GM06990 (cell line): Measurements from ENCODE around the gene TAF13.

Source experiments
- DNase-seq: peaks from one replicate; pipeline ENCODE4 v3.0.0-alpha.2; 2011; ENCODE audit not compliant: insufficient read length; ENCODE audit errors: extremely low read depth
- H3K27me3 ChIP-seq: replicated peaks from 2 replicates; pipeline ENCODE4 v1.6.0; 2011; ENCODE audit warnings: low read length; ENCODE audit not compliant: control insufficient read depth, insufficient read depth
- H3K36me3 ChIP-seq: 2 replicates; pipeline ENCODE4 v1.5.1; 2011; ENCODE audit warnings: low read length; ENCODE audit not compliant: control insufficient read depth, insufficient read depth
- H3K4me3 ChIP-seq: replicated peaks from 2 replicates; pipeline ENCODE4 v1.5.1; 2011; ENCODE audit warnings: low read depth, mild to moderate bottlenecking, control low read depth, low read length
- TF ChIP-seq, protein P1 (sequence below): IDR thresholded peaks from 2 replicates; pipeline ENCODE4 v1.5.1; 2011; ENCODE audit warnings: low read length, control low read depth, mild to moderate bottlenecking, inconsistent platforms; ENCODE audit not compliant: insufficient read depth, poor library complexity, severe bottlenecking

Gene TAF13

DNA sequence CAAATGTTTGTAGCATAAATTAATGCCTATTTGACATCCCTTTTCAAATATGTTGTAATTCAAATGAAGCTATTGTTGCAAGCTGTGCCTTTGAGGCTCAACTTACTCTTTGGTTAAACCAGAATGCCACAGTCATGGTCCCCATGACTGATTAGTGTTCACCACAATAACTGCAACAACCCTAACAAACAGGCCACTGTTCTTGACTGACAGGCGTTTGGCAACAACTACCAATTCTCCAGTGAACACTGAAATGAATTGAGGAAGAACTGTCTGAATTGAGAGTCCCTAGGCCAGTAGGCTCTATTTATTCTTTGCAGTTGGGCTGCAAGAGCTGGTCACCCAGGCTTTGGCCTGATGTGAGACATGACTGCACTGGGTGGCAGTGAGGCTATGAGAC, 8.1 kb upstream of the TAF13 start:
- Histone ChIP-seq H3K27me3 (no peaks in the 10 kb centered on the region), H3K4me3 (no peak overlapping the region), H3K36me3 (no peaks in the 10 kb centered on the region)
- TF ChIP-seq, protein P1, sequence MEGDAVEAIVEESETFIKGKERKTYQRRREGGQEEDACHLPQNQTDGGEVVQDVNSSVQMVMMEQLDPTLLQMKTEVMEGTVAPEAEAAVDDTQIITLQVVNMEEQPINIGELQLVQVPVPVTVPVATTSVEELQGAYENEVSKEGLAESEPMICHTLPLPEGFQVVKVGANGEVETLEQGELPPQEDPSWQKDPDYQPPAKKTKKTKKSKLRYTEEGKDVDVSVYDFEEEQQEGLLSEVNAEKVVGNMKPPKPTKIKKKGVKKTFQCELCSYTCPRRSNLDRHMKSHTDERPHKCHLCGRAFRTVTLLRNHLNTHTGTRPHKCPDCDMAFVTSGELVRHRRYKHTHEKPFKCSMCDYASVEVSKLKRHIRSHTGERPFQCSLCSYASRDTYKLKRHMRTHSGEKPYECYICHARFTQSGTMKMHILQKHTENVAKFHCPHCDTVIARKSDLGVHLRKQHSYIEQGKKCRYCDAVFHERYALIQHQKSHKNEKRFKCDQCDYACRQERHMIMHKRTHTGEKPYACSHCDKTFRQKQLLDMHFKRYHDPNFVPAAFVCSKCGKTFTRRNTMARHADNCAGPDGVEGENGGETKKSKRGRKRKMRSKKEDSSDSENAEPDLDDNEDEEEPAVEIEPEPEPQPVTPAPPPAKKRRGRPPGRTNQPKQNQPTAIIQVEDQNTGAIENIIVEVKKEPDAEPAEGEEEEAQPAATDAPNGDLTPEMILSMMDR, result no peak
- DNase-seq, result no peak

DNA sequence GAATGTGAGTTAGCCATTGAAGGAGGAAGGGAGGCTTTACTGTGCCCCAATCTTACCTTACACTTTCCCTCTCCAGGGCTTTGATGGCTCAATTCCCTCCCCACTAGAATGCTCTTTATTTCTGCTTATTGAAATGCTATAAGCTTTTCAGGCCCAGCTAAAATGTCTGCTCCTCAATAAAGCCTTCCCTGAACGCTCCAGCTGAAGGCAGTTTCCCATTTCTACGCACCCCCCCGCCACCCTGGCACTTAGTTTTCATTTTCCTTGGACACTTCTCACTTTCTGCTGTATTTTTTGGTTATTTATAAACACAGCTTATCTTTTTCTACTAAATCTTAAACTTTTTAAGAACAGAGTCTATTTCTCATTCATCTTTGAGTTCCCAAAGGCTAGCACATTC, 7.7 kb upstream of the TAF13 start:
- no peak for DNase-seq

DNA sequence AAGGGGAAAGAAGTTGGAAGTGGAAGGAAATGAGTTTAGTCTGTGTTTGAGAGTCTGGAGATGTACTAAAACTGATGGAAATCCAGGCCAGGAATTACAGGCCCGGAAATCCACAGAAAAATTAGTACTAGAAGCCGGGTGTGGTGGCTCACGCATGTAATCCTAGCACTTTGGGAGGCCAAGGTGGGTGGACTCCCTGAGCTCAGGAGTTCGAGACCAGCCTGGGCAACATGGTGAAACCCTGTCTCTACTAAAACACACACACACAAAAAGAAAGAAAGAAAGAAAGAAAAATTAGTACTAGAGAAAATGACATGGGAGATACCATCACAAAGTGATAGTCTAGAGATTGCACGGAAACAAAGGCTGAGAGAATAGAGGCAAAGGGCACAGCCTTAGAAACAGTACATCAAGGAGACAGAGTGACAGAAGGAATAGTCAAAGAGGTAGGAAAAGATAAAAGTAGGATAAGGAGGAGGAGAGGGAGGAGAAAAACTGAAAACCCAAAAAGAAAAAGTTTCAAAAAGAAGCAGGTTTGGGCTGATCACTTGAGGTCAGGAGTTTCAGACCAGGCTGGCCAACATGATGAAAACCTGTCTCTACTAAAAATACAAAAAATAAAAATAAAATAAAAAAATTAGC, 4.8 kb upstream of the TAF13 start:
- H3K36me3 ChIP-seq, result no peaks in the 10 kb centered on the region
- no peak for DNase-seq
- TF ChIP-seq, protein P1, result no peak
- H3K27me3 ChIP-seq, result no peaks in the 10 kb centered on the region
- H3K4me3 ChIP-seq, result no peak overlapping the region

More for the DNA sequence above, 7.7 kb upstream of the TAF13 start:
- H3K27me3 ChIP-seq, result no peaks in the 10 kb centered on the region
- no peak overlapping the region for H3K4me3 ChIP-seq
- no peaks in the 10 kb centered on the region for H3K36me3 ChIP-seq
- TF ChIP-seq, protein P1, result no peak

DNA sequence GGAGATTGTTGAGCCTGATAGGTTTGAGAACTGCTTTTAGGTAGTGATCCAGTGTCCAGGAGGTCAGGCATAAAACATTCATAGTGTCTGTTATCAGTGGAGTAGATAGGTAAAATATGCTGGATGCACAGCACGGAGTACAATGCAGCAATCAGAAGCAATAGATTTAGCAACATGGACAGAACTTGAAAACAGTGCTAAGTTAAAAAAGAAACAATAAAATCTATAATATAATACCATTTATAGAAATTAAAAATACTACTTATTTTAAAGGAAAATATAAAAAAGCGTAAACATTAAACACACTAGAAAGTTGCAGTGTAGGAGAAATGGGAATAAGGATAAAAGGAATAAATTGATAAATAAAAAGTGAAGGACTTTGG, 3.4 kb upstream of the TAF13 start:
- no peak for DNase-seq
- H3K36me3 ChIP-seq, result no peaks in the 10 kb centered on the region
- no peaks in the 10 kb centered on the region for H3K27me3 ChIP-seq
- H3K4me3 ChIP-seq, result no peak overlapping the region
- TF ChIP-seq, protein P1, result no peak

DNA sequence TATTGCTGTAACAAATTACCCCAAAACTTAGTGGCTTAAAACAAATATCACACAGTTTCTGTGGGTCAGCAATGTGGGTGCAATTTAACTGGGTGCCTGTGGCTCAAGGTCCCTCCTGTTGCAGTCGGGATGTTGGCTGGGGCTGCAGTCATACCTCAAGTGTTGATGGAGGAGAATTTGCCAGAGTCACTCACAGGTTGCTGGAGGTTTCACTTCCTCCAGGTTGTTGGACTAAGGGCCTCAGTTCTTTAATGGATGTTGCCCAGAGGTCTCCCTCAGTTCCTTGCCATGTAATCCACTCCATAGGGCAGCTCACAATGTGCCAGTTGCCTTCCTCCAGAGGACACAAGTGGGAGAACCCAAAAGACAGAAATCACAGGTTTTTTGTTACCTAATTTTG, 2.5 kb upstream of the TAF13 start:
- TF ChIP-seq, protein P1, result no peak
- DNase-seq, result no peak
- H3K27me3 ChIP-seq, result no peaks in the 10 kb centered on the region
- H3K4me3 ChIP-seq, result no peak overlapping the region
- no peaks in the 10 kb centered on the region; the same call in 1 of the 2 replicates for H3K36me3 ChIP-seq

DNA sequence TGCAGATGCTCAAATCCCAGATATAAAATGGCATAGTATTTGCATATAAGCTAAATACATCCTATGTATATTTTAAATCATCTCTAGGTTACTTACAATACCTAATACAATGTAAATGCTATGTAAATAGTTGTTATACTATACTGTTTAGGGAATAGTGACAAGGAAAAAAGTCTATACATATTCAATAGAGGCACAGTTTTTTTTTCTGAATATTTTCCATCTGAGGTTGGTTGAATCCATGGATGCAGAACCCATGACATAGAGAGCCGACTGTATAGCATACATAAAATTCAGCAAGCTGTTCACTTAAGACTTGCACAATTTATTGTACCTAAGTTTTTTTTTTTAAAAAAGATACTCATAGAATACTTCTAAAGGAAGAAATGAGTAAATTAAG, 6.5 kb downstream of the TAF13 start:
- no peak for DNase-seq
- H3K36me3 ChIP-seq, result peaks cover 2% of the 10 kb centered on the region; the same call in 1 of the 2 replicates
- no peak overlapping the region for H3K4me3 ChIP-seq
- TF ChIP-seq, protein P1, result no peak
- no peaks in the 10 kb centered on the region for H3K27me3 ChIP-seq
